ACC112 (cell line): ENCODE results near the gene TBC1D1.

ENCODE experiments used
- H2AFZ ChIP-seq: fragments of 200-600 bp; sonication (generic); one replicate; pipeline ENCODE4 v1.6.0; 2017; ENCODE audit warnings: antibody characterized with exemption, low read length; ENCODE audit not compliant: unreplicated experiment
- H3K27ac ChIP-seq: fragments of 200-600 bp; sonication (generic); 2 replicates; pipeline ENCODE4 v1.5.1; 2014; ENCODE audit warnings: low read depth, mild to moderate bottlenecking, antibody characterized with exemption, low read length, moderate library complexity
- H3K27me3 ChIP-seq: fragments of 200-600 bp; sonication (generic); 2 replicates; pipeline ENCODE4 v1.6.1; 2014; ENCODE audit warnings: mild to moderate bottlenecking, antibody characterized with exemption, low read length, moderate library complexity, mixed read lengths; ENCODE audit not compliant: insufficient read depth
- H3K36me3 ChIP-seq: fragments of 200-600 bp; sonication (generic); 2 replicates; pipeline ENCODE4 v1.6.1; 2016; ENCODE audit warnings: mild to moderate bottlenecking, antibody characterized with exemption, low read length, moderate library complexity, mixed read lengths; ENCODE audit not compliant: insufficient read depth
- H3K4me1 ChIP-seq: fragments of 200-600 bp; sonication (generic); one replicate; pipeline ENCODE4 v1.6.1; 2016; ENCODE audit warnings: low read length, mixed read lengths; ENCODE audit not compliant: insufficient read depth, unreplicated experiment, control insufficient read depth
- H3K4me3 ChIP-seq: fragments of 200-600 bp; sonication (generic); 2 replicates; pipeline ENCODE4 v1.5.1; 2014; ENCODE audit warnings: mild to moderate bottlenecking, low read depth, low read length
- H3K79me2 ChIP-seq: fragments of 200-600 bp; sonication (generic); one replicate; pipeline ENCODE4 v1.6.0; 2016; ENCODE audit warnings: low read length; ENCODE audit not compliant: control insufficient read depth, unreplicated experiment, insufficient read depth

TBC1D1 gene

DNA sequence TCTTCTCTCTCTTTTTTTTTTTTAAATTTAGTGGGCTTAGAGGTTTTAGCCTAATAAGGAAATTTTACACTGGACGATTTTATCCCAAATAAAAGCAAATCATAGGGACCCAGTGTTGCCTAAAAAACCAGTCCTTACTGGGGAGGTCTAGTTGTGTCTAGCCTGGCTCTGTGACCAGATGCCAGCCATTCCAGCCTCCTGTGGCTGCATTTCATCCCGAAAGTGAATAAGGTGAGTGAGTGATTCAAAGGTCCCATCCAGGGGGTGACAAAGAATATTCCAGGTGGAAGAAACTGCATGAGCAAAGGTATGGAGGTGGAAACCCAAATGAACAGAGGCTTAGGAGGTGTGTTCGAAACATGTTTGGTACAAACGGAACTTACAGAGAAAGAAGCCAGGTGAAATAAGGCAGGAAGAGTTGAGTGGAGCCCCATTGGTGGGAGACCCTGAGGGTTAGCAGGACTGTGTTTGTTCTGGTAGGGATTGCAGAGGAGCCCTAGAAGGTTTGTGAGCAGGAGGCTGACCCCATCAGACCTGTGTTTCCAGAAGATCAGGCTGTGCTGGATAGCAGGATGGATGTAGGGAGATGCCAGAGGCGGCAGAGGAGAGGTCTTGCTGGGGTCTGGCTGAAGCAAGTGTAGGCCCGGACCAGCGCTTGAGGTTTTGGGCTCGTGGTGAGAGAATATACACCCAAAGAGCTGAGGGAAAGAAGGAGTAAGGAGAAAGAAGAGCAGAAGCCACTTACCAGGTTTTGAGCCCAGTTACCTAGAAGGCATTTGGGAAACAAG lies 100.9 kb downstream of the TBC1D1 start:
- H3K36me3 ChIP-seq, result no peaks in the 10 kb centered on the region
- H3K27ac ChIP-seq, result no peak overlapping the region
- H2AFZ ChIP-seq, result no peak overlapping the region
- no peak overlapping the region for H3K4me3 ChIP-seq
- H3K79me2 ChIP-seq, result peaks cover 15% of the 10 kb centered on the region
- H3K27me3 ChIP-seq, result no peaks in the 10 kb centered on the region
- H3K4me1 ChIP-seq, result no peaks in the 10 kb centered on the region

DNA sequence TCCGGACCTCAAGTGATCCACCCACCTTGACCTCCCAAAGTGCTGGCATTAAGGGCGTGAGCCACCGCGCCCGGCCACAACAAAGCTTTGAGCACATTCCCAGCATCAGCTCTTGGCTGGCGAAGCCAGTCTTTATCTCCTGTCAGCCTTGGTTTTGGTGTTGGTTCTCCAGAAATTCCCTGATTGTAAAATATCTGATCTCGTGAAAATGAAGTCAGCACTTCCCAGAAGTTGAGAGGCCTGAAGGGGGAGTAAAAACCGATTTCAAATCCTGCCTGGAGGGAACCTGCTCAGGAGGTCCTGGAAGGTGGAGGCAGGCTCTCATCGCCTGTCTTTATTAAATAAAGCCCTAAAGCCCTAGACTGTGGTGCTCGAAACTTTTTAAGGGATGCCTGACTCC lies 102.9 kb downstream of the TBC1D1 start:
- H3K27me3 ChIP-seq, result no peaks in the 10 kb centered on the region
- H3K79me2 ChIP-seq, result peaks cover 16% of the 10 kb centered on the region
- no peaks in the 10 kb centered on the region for H3K36me3 ChIP-seq
- H3K4me3 ChIP-seq, result no peak overlapping the region
- no peak overlapping the region for H2AFZ ChIP-seq
- no peaks in the 10 kb centered on the region for H3K4me1 ChIP-seq
- no peak overlapping the region for H3K27ac ChIP-seq

DNA sequence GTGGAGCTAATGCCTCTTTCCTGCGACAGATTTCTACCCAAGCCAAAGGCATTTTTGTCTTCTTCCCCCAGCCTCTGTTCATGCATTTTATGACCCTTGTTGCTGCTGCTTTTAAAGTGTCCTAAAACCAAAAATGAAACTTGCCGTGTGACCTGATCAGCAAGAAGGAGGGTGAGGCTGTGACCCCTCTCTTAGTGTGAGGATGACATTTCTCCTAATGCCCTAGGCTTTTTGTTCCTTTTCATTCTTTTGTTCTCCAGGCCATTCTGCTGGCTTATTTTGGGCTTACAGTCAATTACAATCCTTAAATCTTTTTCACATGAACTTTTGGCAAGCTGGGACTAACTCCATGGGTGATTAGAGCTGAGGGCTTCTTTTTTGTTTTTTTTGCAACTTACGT lies 103.7 kb downstream of the TBC1D1 start:
- Histone ChIP-seq H2AFZ (no peak overlapping the region), H3K79me2 (peaks cover 16% of the 10 kb centered on the region), H3K4me1 (no peaks in the 10 kb centered on the region), H3K27ac (no peak overlapping the region), H3K4me3 (no peak overlapping the region), H3K27me3 (no peaks in the 10 kb centered on the region), H3K36me3 (no peaks in the 10 kb centered on the region)

DNA sequence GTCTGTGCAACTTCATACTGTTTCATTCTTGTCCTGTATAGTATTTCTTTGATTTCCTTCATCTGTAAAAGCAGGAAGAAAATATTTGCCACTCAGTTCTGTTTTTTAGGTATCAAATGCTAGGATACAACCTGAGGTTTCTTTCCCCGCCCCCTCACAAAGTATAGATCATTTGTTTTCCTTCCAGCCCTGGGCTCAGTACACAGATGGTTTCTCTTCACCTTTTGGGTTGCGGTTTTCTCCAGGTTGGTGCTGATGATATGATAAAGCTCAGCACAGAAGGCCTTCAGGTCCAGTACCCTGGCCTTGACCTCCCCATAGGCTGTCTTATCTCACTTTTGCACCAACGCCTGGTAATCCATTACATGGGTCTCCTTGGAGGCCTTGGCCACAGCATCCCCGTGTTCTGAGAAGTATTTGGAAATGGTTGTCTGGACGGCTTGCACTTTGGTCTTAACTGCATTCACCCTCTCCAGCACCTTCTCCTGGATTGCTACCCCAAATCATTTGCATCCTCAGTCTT lies 104.5 kb downstream of the TBC1D1 start:
- Histone ChIP-seq H3K4me3 (no peak overlapping the region), H3K36me3 (no peaks in the 10 kb centered on the region), H3K27me3 (no peaks in the 10 kb centered on the region), H3K4me1 (no peaks in the 10 kb centered on the region), H2AFZ (no peak overlapping the region), H3K27ac (no peak overlapping the region), H3K79me2 (peaks cover 11% of the 10 kb centered on the region)

DNA sequence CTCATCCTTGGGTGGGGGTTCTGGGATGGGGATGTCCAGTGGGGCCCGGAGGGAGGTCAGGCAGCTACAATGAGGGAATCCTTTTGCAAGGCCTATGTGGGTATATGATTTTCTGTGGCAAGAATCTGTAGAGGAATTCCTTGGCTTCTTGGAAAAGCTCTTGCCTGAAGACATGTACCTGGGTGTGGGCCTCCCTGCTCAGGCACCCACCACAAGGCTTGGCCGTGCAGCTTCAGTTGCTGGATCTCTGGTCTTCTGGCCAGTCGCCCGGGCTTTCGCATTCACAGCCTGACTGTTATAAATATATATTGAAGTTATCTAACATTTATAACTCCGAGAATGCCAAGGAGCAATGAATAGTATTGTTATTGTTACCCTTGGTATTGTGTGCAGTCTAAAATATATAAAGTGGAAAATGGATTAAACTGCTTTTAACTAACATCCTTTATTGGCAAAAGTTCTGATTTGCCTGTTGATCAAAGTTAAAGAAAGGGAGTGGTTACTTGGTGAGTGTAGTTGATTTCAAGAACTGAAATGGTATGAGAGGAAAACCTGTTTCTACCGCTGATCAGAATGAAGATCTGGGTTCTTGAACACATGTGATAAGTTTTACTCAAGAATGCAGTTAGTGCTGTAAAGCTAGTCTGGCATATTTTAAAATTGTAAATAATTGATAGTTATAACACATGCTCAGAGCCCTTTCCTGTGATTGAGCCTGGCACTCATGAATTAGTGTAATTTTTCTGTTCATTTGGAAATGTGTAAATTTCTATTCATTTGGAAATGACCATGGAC lies 105.3 kb downstream of the TBC1D1 start:
- Histone ChIP-seq H3K27me3 (no peaks in the 10 kb centered on the region), H3K36me3 (no peaks in the 10 kb centered on the region), H3K79me2 (peaks cover 11% of the 10 kb centered on the region), H3K4me3 (no peak overlapping the region), H3K4me1 (no peaks in the 10 kb centered on the region), H3K27ac (no peak overlapping the region), H2AFZ (no peak overlapping the region)

DNA sequence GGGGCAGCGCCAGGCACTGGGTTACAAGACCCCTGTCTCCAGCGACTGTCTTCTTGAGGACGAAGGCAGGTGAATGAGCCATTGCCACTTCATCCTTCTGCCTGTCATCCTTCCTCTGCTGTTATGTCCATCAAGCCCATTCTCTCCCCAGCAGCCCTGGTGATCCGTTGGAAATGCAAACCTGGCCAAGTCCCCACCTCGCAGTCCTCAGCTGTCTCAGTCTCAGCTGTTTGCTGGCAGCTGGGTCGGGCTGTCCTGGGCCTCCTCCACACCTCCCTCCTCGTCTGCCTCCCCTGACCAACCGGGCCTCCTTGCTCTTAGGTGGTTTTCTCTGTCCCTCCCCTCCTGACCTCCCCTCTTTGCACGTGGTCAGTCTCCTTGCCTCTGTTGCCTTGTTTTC lies 107.3 kb downstream of the TBC1D1 start:
- Histone ChIP-seq H3K4me1 (peaks cover 3% of the 10 kb centered on the region), H3K79me2 (peaks cover 11% of the 10 kb centered on the region)

DNA sequence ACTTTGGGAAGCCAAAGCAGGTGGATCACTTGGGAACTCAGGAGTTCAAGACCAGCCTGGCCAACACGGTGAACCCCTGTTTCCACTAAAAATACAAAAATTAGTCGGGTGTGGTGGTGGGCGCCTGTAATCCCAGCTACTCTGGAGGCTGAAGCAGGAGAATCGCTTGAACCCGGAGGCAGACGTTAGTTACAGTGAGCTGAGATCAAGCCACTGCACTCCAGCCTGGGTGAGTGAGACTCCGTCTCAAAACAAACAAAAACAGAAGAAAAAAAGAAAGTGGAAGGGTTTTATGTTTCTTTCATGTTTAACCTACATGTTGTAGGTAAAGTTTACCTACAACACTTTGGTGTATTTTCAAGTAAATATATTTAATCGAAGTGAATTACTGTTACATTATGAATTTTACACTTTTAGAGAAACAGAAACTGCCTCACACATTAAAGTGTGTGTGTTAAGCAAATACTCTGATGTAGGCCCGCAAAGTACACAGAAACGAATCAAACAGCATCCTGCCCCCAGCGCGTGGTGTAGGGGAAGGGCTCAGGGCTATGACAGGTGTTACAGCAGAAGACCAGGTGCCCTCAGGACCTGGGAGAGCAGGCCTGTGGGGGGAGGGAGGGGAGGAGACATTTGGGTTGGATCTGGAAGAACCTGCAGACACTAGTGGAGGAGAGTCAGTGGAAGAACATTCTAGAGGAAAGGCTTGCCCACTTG lies 108.3 kb downstream of the TBC1D1 start:
- no peaks in the 10 kb centered on the region for H3K27me3 ChIP-seq
- no peak overlapping the region for H3K27ac ChIP-seq
- H2AFZ ChIP-seq, result no peak overlapping the region
- peaks cover 3% of the 10 kb centered on the region for H3K4me1 ChIP-seq
- no peak overlapping the region for H3K4me3 ChIP-seq
- H3K36me3 ChIP-seq, result no peaks in the 10 kb centered on the region
- peaks cover 11% of the 10 kb centered on the region for H3K79me2 ChIP-seq

More for the DNA sequence above, 107.3 kb downstream of the TBC1D1 start:
- no peaks in the 10 kb centered on the region for H3K27me3 ChIP-seq
- H2AFZ ChIP-seq, result no peak overlapping the region
- no peak overlapping the region for H3K27ac ChIP-seq
- no peak overlapping the region for H3K4me3 ChIP-seq
- no peaks in the 10 kb centered on the region for H3K36me3 ChIP-seq

DNA sequence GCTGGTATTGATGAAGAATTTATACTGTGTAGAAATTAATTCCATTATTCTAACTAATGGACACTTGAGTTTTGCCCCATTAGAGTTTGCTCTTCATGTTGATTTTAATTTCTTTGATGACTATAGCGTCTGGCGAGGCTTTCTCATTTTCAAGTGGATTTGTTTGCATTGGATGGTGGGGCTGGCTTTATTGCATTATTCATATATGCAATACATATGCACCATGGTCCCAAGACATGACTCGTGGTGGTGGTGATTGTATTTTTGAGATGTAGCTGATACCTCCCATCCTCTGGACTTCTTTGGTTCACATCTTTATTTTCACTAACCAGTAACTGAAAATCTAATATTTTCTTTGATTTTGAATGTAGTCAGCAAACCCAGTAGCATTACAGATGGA lies 109.1 kb downstream of the TBC1D1 start:
- Histone ChIP-seq H3K27me3 (no peaks in the 10 kb centered on the region), H3K36me3 (no peaks in the 10 kb centered on the region), H2AFZ (no peak overlapping the region), H3K4me1 (peaks cover 3% of the 10 kb centered on the region), H3K79me2 (peaks cover 11% of the 10 kb centered on the region), H3K4me3 (no peak overlapping the region), H3K27ac (no peak overlapping the region)

DNA sequence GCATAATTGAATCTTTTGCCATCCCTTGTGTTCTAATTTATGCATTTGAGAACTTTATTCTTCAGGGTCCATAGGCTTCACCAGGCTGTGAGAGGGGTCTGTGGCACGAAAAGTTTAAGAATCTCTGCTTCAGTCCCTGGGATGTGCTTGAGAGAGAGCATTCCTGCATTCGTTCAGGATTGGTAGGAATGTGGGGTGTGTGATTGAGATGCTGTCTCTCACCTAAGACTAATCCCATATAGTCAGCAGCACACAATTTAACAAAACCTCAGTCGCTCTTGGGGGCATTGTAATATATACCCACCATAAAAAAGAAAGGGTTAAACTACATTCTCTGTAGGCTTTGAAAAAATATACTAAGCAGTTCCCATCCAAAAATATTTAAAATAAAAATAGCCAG lies 111.0 kb downstream of the TBC1D1 start:
- H3K4me1 ChIP-seq, result peaks cover 3% of the 10 kb centered on the region
- H2AFZ ChIP-seq, result no peak overlapping the region
- H3K27me3 ChIP-seq, result no peaks in the 10 kb centered on the region
- H3K27ac ChIP-seq, result no peak overlapping the region
- H3K79me2 ChIP-seq, result peaks cover 12% of the 10 kb centered on the region
- no peak overlapping the region for H3K4me3 ChIP-seq
- H3K36me3 ChIP-seq, result no peaks in the 10 kb centered on the region

DNA sequence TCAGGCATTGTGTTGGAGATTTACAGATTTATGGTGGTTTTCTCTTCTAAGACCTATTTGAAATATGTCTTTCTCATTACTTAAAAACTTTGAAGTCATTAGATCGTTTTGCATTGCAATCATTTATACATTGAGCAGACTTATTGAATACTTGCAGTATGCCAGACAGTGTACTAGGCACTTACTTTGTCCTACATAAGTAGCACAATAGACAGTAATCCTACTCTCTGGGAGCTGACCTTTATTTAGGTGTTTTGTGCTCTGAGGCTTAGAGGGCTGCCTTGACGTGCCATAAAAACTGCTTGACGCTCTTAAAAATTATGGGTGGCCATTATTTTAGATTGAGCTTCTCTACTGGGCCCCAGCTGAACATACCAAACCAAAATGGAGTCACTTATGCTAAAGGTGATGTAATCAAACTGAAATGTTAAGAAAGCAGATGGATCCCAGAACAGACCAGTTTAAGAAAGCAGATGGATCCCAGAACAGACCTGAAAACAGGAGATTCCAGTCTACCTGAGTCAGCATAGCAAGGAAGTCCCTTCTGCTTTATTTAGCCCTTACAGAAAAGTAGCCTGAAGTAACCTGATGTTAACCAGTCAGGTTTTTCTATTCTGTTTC lies 111.7 kb downstream of the TBC1D1 start:
- Histone ChIP-seq H3K36me3 (no peaks in the 10 kb centered on the region), H3K27ac (no peak overlapping the region), H3K4me3 (no peak overlapping the region), H3K79me2 (peaks cover 13% of the 10 kb centered on the region), H3K27me3 (no peaks in the 10 kb centered on the region), H3K4me1 (peaks cover 3% of the 10 kb centered on the region), H2AFZ (no peak overlapping the region)
